Thoracic aorta (tissue), 2 donors: ENCODE results near the gene PYGO2. TPM values are rescaled to one million over a fixed set of nuclear protein-coding genes. Genes with fewer than 3 reads are reported as not detected.
A peak's percentile ranks its signal among the peaks of the same experiment; 100 is the strongest.

Experiments
- ATAC-seq: fragments of 150-250 bp; one replicate; pipeline ENCODE4 v1.8.0; 2017; ENCODE audit warnings: low read depth; ENCODE audit not compliant: insufficient number of reproducible peaks, low FRiP score
- DNase-seq: peaks from one replicate; pipeline ENCODE4 v3.0.0-alpha.2; 2020; ENCODE audit warnings: low spot score
- H3K27ac ChIP-seq, 2 donors: fragments of 200-600 bp; sonication (generic); 1 replicate in 1 of 2; 2 replicates in 1 of 2; pipeline ENCODE4 v1.5.1; 2016; ENCODE audit warnings: mild to moderate bottlenecking in 2 of 2, moderate library complexity in 2 of 2
- H3K27me3 ChIP-seq: fragments of 200-600 bp; sonication (generic); replicated peaks from 2 replicates; pipeline ENCODE4 v1.6.0; 2016; ENCODE audit warnings: mild to moderate bottlenecking; ENCODE audit not compliant: insufficient read depth
- H3K36me3 ChIP-seq: fragments of 200-600 bp; sonication (generic); one replicate; pipeline ENCODE4 v1.5.1; 2016
- H3K4me1 ChIP-seq, 2 donors: fragments of 200-600 bp; sonication (generic); 1 replicate in 1 of 2; 2 replicates in 1 of 2; pipeline versions ENCODE4 v1.5.1 to v1.6.0; 2016; ENCODE audit warnings: low read depth in 2 of 2, mild to moderate bottlenecking in 1 of 2; ENCODE audit not compliant: control insufficient read depth in 1 of 2
- H3K4me3 ChIP-seq: fragments of 200-600 bp; sonication (generic); 2 replicates; pipeline ENCODE4 v1.5.1; 2016; ENCODE audit warnings: mild to moderate bottlenecking
- H3K9me3 ChIP-seq: fragments of 200-600 bp; sonication (generic); 2 replicates; pipeline ENCODE4 v1.5.1; 2016
- total RNA-seq, 2 donors: library from RNA; depleted of rRNA; stranded (reverse); fragments of >200 nt; gene quantifications; one replicate each; pipeline versions ENCODE4 v1.1.0 to v1.2.3, GENCODE V29; 2016
- TF ChIP-seq, protein P1 (sequence below): fragments of 200-600 bp; sonication (generic); IDR thresholded peaks from one replicate; pipeline ENCODE4 v1.5.1; 2019; ENCODE audit warnings: antibody characterized with exemption

PYGO2 gene
- total RNA-seq, 2 donors from 2014 or later: 17.8 to 21.4 TPM

DNA sequence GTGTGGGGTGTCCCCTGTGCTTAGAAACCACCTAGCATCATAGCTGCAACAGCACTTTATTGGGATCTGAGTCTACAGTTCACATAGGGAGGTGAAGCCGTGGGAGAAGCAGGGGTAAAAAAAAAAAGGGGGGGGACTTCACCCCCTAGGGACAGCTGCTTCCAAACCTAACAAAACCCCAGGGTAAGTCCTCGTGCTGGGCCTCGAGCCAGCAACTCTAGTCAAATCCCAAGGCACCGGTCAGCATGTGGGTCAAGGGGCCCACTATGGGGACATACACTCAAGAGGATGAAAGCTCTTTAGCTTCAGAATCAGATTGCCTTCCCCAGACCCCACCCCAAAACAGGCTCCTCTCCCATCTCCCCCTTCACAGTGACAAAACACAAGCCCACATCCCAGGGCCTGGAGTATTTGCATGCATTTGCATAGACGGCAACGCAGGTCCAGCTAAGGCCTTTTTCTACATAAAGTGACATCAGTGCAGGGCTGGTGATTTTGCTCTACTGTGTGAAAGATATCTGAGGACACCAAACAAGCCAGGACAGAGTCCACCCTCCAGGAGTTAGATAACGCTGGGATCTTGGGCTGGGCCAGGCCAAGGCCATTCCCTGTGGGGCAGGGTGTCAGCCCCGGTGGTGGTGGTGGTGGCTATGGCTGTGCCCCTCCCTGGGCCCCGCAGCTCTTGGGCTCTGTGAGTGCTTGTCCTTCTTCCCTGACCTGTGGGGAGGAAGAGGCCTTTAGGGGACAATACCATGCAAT is 17.0 kb downstream of the PYGO2 start:
- DNase-seq (no peak), ATAC-seq (no peak)
- no peaks in the 10 kb centered on the region for H3K27me3 ChIP-seq
- H3K9me3 ChIP-seq: no peaks in the 10 kb centered on the region
- no peak overlapping the region for H3K27ac ChIP-seq
- no peak overlapping the region for H3K4me3 ChIP-seq
- peaks cover 4 to 17% of the 10 kb centered on the region in 2 donors for H3K4me1 ChIP-seq
- TF ChIP-seq, protein P1, sequence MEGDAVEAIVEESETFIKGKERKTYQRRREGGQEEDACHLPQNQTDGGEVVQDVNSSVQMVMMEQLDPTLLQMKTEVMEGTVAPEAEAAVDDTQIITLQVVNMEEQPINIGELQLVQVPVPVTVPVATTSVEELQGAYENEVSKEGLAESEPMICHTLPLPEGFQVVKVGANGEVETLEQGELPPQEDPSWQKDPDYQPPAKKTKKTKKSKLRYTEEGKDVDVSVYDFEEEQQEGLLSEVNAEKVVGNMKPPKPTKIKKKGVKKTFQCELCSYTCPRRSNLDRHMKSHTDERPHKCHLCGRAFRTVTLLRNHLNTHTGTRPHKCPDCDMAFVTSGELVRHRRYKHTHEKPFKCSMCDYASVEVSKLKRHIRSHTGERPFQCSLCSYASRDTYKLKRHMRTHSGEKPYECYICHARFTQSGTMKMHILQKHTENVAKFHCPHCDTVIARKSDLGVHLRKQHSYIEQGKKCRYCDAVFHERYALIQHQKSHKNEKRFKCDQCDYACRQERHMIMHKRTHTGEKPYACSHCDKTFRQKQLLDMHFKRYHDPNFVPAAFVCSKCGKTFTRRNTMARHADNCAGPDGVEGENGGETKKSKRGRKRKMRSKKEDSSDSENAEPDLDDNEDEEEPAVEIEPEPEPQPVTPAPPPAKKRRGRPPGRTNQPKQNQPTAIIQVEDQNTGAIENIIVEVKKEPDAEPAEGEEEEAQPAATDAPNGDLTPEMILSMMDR: no peak
- peaks cover 17% of the 10 kb centered on the region for H3K36me3 ChIP-seq

DNA sequence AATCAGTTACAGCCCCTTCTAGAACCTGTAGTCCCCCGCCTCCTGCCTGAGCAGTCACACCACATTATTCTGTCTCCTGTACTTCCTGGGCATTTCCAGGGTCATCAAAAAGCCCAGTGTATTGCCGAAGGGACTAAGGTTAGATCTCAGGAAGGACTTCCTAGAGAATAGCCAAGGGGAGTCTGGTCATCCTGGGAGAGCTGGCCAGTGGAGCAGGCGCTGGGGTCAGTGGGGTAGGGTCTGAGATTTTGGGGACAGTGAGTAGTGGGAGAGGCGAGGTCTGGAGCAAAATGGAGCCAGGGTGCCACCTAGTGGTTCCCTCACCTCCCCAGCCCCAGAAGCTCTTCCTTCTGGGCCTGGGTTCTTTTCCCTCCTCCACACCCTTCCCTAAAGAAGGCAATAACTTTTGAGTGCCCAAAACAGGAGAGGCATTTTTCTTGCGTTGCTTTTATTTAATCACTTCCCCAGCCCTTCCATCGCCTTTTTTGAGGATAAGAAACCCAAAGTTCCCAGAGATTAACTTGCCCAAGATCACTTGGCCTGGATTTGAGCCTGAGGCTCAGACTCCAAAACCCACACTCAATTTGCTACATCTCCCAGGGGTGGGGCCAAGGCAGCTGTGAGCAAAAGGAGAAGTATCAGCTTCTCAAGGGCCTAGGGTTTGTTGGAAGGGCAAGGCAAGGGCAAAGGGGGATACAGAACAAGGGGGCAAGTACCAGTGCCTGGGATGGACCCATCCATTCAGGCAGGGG is 17.8 kb downstream of the PYGO2 start:
- ATAC-seq: no peak
- H3K4me3 ChIP-seq: no peak overlapping the region
- H3K9me3 ChIP-seq: no peaks in the 10 kb centered on the region
- peaks cover 4 to 17% of the 10 kb centered on the region in 2 donors for H3K4me1 ChIP-seq
- DNase-seq: no peak
- TF ChIP-seq, protein P1: peak; percentile 48
- H3K27me3 ChIP-seq: no peaks in the 10 kb centered on the region
- peaks cover 17% of the 10 kb centered on the region for H3K36me3 ChIP-seq
- no peak overlapping the region for H3K27ac ChIP-seq

DNA sequence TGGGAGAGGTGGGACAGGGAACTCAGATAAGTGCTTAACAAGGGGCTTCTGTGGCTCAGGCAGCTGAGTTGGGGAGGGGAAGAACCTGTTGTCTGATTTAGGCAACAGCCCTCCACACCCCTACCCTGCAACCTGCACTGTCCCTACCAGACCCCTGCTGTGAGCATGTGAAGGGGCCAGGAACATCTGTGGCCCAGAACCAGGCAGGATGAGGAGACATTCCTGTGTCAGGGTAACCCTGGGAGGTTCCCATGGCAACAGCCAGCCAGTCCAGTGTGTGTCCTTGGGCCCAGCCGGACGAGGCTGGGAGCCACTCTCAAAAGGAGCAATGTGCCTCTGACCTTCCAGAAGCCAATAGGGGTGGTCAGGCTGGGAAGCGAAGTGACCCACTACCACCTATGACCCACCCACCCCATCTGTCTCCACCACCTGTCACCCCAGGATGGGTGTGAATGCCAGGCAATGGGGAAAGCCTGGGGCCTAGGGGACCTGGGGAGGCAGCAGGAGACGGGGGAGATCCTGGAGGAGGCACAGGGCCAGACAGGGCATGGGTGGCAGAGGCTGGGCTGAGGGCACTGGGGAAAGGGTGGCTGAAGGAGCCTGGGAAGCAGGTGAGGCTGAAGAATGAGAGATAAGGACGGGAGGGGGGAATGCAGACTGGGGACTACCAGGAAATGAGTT is 20.1 kb downstream of the PYGO2 start:
- TF ChIP-seq, protein P1: no peak
- H3K27ac ChIP-seq: peak overlapping the region in 1 of 2 donors; percentile 30
- H3K4me1 ChIP-seq: peaks cover 12 to 30% of the 10 kb centered on the region in 2 donors
- no peaks in the 10 kb centered on the region for H3K27me3 ChIP-seq
- DNase-seq: no peak
- peaks cover 2% of the 10 kb centered on the region for H3K36me3 ChIP-seq
- no peaks in the 10 kb centered on the region for H3K9me3 ChIP-seq
- no peak overlapping the region for H3K4me3 ChIP-seq
- no peak for ATAC-seq

DNA sequence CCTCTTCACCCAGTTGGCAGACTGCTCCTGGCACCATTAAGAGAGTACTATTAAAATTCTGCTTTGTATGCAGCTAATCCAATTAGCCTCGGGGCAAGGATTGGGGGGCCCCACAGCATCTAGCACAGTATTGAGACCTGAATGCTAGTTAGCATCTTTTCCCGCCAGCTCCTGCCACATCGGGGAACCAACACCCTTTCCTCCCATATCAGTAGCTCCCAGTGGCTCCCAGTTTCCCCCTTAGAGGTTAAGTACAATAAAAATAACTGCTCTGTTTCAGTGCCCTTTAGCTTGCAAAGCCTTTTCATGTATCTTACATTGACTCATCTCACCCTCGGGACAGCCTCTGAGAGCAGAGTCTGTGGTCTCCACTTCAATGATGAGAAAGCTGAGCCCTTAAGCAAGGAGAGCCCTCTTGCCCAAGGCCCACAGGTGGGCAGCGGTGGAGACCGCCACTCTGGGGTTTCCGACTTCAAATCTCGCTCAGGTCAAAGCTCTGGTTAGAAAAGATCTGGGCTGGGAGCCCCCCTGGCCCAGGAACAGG is 20.9 kb downstream of the PYGO2 start:
- H3K9me3 ChIP-seq: no peaks in the 10 kb centered on the region
- H3K4me1 ChIP-seq: peaks cover 12 to 34% of the 10 kb centered on the region in 2 donors
- no peaks in the 10 kb centered on the region for H3K27me3 ChIP-seq
- no peak overlapping the region for H3K4me3 ChIP-seq
- no peak for ATAC-seq
- no peak for DNase-seq
- H3K36me3 ChIP-seq: no peaks in the 10 kb centered on the region
- peak overlapping the region in 1 of 2 donors; percentile 16 for H3K27ac ChIP-seq
- TF ChIP-seq, protein P1: no peak

DNA sequence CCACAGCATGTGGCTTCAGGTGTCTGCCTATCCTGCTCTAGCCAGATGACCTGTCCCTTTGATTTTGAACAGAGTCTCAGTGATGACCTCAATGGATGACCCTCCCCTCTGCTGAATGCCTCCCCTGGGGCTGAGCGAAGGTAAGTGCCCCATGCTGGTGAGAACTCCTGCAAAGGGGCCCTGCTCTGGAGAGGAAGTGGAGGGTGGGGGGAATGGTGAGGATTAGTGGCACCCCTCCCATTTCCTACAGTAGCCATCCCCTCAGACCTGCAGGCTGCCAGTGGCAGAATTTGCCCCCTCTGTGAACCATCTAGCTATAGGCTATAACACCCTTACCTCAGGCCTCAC is 21.4 kb downstream of the PYGO2 start:
- no peak for ATAC-seq
- Histone ChIP-seq H3K4me3 (no peak overlapping the region), H3K4me1 (peaks cover 15 to 40% of the 10 kb centered on the region in 2 donors), H3K27me3 (no peaks in the 10 kb centered on the region), H3K36me3 (no peaks in the 10 kb centered on the region), H3K27ac (peak overlapping the region in 1 of 2 donors; percentile 16), H3K9me3 (no peaks in the 10 kb centered on the region)
- TF ChIP-seq, protein P1: no peak
- DNase-seq: no peak
